SH-SY5Y (cell line): Measurements from ENCODE around the gene HLTF.

Experiments used
- GATA2 ChIP-seq: IDR thresholded peaks from 2 replicates; pipeline ENCODE4 v1.6.1; 2011; ENCODE audit warnings: mild to moderate bottlenecking, low read depth, low read length
- GATA3 ChIP-seq: IDR thresholded peaks from 2 replicates; pipeline ENCODE4 v1.6.1; 2011; ENCODE audit warnings: low read depth, mild to moderate bottlenecking, low read length, moderate library complexity

The HLTF gene

GRCh38 chr3:149101154-149101553 is 14.8 kb upstream of the HLTF start:
- no peak for TF ChIP-seq GATA3
- no peak for TF ChIP-seq GATA2

DNA sequence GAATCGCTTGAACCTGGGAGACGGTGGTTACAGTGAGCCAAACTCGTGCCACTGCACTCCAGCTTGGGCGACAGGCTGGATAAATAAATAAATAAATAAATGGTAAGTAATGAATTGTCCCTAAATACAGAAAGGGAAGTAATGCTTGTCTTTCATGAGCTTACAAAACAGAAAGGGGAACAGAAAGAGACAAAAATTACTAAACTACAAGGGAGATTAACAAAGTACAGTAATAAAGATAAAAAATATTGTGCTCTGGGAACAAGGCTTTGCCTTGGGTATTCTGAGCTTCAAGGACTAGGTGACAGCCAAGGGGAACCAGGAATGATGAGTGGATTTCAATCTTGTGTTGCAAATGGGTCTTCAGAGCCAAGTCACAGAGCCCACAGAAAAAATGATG is 9.2 kb upstream of the HLTF start:
- no peak for TF ChIP-seq GATA2

DNA sequence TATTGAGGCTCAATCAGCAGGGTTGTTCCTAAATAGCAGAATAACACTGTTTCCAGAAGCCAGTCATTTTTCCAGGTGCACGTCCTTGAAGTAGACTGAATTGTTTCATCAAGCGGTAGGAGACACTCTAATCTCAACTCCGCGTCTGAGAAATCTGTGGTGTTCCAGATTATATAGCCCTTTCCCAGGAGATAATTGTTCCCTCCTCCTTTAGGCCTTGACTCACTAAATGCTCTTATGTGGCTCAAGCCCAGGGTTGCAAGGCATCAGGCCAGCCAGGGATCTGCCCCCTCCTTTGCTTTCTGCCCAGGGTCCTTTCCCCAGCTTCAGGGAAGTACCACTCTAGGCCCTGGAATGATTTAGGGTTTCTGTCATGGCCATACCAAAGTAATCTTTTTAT is 5.7 kb upstream of the HLTF start:
- TF ChIP-seq GATA3 (no peak), GATA2 (no peak)

DNA sequence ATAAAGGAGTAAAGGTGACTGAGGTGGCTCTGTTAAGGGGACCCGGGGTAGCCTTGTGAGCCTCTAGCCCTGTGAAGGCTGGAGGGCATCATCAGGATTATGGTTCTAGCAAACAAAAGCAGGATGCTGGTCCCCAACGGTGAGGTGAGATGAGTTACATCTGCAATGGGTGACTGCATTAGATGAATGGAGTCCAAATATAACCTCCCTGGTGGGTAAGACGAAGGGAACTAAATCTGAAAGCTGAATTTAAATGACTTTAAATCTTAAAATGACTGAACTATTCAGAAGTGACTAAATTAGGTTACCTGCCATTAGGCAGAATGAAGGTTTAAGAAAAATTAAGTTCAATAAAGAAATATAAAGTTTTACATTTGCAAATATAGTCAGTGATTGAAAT is 4.6 kb upstream of the HLTF start:
- TF ChIP-seq GATA3, result no peak
- TF ChIP-seq GATA2, result no peak

DNA sequence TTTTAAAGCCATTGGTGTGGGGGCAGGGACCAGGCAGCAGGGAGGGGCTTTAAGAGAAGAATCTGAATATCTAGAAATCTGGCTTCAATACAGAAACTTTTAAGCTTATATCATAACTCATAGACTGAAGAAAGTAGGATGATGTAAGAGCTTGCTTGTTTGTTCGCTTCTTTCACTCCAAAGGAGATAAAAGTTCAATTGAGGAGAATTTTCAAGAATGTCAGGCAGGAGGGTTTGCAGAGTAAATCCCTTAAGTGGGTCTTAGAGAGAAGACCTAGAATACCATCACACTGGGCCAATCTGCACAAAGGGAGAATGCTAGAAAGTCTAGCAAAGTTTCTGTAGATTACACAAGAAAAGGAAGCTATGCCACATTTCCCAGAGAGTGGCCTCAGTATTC is 4.1 kb upstream of the HLTF start:
- TF ChIP-seq GATA2 (no peak), GATA3 (no peak)

DNA sequence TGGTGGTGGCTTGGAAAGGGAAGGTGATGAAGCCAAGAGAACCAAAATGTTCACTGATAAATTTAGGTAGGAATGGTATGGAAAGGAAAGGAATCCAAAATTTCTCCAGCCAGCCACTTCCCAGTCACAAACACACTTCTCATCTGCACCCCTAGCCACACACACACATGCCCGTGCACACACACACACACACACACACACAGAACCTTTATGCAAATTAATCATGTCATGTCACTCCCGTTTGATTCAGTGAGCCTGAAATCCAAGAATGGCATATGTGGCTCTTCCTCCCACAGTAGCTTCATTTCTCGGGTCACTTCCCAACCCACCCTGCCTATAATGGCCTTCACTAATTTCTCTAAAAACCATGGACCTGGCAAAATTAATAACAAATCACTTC is 3.1 kb upstream of the HLTF start:
- TF ChIP-seq GATA3 (no peak), GATA2 (no peak)

- TF ChIP-seq GATA3, result no peak
- no peak for TF ChIP-seq GATA2
Measured at GRCh38 chr3:149087208-149087607, 875 bp upstream of the HLTF start.

DNA sequence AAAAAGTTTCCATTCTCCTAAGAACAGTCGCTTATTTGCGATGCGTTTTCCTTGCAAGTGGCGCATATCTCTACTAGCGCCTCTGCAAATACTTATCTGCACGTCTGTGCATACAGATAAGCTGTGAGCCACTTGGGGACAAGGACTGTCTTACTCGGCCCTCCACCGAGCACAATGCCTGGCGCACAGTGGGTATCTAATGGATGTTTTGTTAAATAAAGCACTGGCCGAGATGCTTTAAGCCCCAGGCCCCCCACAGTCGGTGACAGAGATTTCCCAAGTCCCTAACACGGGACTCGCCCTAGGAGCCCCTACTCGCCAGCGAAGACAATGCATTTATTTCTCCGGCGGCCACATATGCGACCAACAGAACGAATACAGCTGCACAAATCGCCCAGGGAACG is 503 bp downstream of the HLTF start:
- no peak; the same call in 1 of the 2 replicates for TF ChIP-seq GATA2
- TF ChIP-seq GATA3, result no peak

- TF ChIP-seq GATA3 (no peak), GATA2 (no peak)
Measured at GRCh38 chr3:149081772-149082171, 4.6 kb downstream of the HLTF start.

- TF ChIP-seq GATA3 (no peak; the same call in 1 of the 2 replicates), GATA2 (no peak)
Measured at GRCh38 chr3:149080699-149081091, 5.6 kb downstream of the HLTF start.

DNA sequence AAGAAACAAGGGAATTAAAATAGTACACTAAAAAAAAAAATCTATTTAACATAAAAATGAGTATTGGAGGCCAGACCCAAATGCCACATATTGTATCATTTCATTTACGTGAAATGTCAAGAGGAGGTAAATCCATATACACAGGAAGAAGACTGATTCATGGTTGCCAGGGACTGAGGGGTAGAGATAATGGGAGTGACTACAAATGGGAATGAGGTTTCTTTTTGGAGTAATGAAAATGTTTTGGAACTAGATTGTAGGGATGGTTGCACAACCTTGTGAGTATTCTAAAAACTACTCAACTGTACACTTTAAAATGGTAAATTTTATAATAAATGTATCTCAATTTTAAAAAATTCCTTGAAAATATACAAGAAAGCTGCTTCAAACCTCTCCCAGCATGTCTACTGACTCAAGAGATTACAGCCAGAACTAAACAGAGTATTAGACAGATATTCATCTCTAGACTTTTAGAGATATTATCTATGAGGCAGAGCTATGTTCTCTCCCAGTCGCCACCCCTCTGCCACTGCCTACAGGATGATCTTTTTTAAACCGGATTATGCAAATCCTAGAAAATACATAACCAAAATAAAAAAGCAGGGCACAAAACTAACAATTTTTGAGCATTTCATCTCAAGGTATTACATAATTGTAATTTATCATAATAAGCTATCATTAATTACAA is 6.2 kb downstream of the HLTF start:
- TF ChIP-seq GATA3 (peak; percentile 40), GATA2 (no peak)

- TF ChIP-seq GATA3 (no peak), GATA2 (no peak)
Measured at GRCh38 chr3:149077628-149078027, 8.7 kb downstream of the HLTF start.

- TF ChIP-seq GATA3 (no peak), GATA2 (no peak)
Measured at GRCh38 chr3:149067883-149068282, 18.4 kb downstream of the HLTF start.

DNA sequence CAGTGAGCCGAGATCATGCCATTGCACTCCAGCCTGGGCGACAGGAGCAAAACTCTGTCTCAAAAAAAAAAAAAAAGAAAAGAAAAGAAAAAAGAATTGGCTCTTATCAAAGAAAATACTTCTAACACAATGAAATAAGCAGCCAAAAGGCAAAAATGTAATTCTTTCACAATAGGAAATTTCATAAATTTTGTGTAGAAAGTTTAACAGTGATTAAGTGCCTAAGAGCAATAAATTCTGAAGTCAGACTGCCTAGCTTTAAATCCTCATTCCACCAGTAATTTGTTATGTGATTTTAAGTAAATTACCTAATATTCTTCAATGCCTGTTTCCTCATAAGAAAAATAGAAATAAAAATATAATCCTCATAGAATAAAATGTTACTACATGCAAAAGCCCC is 24.6 kb downstream of the HLTF start:
- TF ChIP-seq GATA3 (no peak), GATA2 (no peak)

DNA sequence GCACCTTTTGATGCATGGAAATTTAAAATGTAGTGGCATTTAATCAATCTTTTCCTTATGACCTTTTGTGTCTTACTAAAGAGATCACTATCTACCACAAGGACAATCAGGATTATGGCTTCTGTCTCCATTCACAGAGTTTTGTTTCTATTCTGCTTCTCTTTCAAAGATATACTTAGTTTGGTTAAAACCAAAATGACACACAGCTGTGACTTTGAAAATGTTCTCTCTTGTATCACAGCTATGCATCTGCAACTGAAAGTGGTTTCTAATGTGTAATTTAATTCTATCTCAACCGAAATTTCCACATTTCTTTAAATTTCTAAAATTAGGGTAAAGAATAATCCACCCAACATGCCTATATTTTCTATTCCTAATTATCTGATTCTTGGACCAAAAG is 27.7 kb downstream of the HLTF start:
- TF ChIP-seq GATA3 (no peak), GATA2 (no peak)

DNA sequence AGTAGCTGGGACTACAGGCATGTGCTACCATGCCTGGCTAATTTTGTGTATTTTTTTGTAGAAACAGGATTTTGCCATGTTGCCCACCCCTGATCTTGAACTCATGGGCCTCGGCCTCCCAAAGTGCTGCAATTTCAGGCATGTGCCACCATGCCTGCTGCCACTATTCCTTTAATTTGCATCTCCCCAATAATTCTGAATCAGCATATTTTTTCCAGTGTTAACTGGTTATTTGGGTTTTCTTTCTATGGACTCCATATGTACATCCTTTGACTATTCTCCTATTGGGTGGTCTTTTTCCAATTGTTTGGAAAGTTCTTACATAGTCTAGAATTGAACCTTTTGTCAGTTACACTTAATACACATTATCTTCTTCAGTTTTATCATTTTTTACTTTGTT is 28.1 kb downstream of the HLTF start:
- no peak for TF ChIP-seq GATA2
- no peak for TF ChIP-seq GATA3
